CD4-positive, alpha-beta T cell (primary cell): Measurements from ENCODE around the gene SFXN3. TPM values are rescaled to one million over a fixed set of nuclear protein-coding genes. Genes with fewer than 3 reads are reported as not detected.

Experiments
- ATAC-seq: fragments of 200-7000 bp; cut with Tn5 transposase; one replicate; pipeline ENCODE4 v1.10.0; 2022; ENCODE audit warnings: mild to moderate bottlenecking; ENCODE audit not compliant: poor library complexity
- CTCF ChIA-PET: fragments of 350-600 bp; sonication (Branson Sonifier 250); formaldehyde crosslinking; loops from one replicate; lab custom pipeline; 2021; ENCODE audit warnings: antibody characterized with exemption, inconsistent platforms; lab: Charles Lee
- POLR2A ChIA-PET: fragments of 350-600 bp; sonication (Branson Sonifier 250); formaldehyde crosslinking; loops from one replicate; lab custom pipeline; 2021; ENCODE audit warnings: antibody characterized with exemption, inconsistent platforms; lab: Charles Lee
- DNase-seq, 14 experiments: peaks; one replicate each; pipeline ENCODE4 v3.0.0-alpha.2; 2013 to 2020; ENCODE audit warnings: mixed read lengths in 2 of 14
- H3K27ac ChIP-seq, 2 donors: one replicate each; pipeline versions ENCODE4 v1.5.1 to v1.7.0; 2013; ENCODE audit warnings: low read length in 2 of 2, low read depth in 1 of 2, mild to moderate bottlenecking in 1 of 2
- H3K27me3 ChIP-seq, 2 experiments: 1 replicate in 1 of 2; 2 replicates in 1 of 2; pipeline versions ENCODE4 v1.6.1 to v1.7.0; 2013; ENCODE audit warnings: low read length in 2 of 2, control low read depth in 1 of 2, mild to moderate bottlenecking in 1 of 2, moderate library complexity in 1 of 2; ENCODE audit not compliant: insufficient read depth in 2 of 2, control insufficient read depth in 1 of 2
- H3K36me3 ChIP-seq: one replicate; pipeline ENCODE4 v1.6.1; 2013; ENCODE audit warnings: low read length, control low read depth; ENCODE audit not compliant: insufficient read depth
- H3K4me1 ChIP-seq: one replicate; pipeline ENCODE4 v1.6.1; 2013; ENCODE audit warnings: low read length, control low read depth; ENCODE audit not compliant: insufficient read depth
- H3K4me3 ChIP-seq: one replicate; pipeline ENCODE4 v1.5.1; 2013; ENCODE audit warnings: mild to moderate bottlenecking, low read length, moderate library complexity
- H3K9me3 ChIP-seq, 2 experiments: 1 replicate in 1 of 2; 2 replicates in 1 of 2; pipeline versions ENCODE4 v1.6.1 to v1.7.0; 2013; ENCODE audit warnings: low read length in 2 of 2, mild to moderate bottlenecking in 2 of 2, control low read depth in 1 of 2, moderate library complexity in 1 of 2; ENCODE audit not compliant: control insufficient read depth in 1 of 2, insufficient read depth in 1 of 2
- H3K27ac Mint-ChIP-seq: one replicate; pipeline ENCODE4 v1.8.0; 2020; ENCODE audit warnings: mixed read lengths
- H3K27me3 Mint-ChIP-seq: one replicate; pipeline ENCODE4 v1.8.0; 2021; ENCODE audit warnings: mixed read lengths
- H3K36me3 Mint-ChIP-seq: one replicate; pipeline ENCODE4 v1.8.0; 2021; ENCODE audit warnings: low read depth, mixed read lengths
- H3K4me1 Mint-ChIP-seq: one replicate; pipeline ENCODE4 v1.8.0; 2021; ENCODE audit warnings: low read depth, mixed read lengths
- H3K4me3 Mint-ChIP-seq: one replicate; pipeline ENCODE4 v1.8.0; 2020; ENCODE audit warnings: mild to moderate bottlenecking, mixed read lengths
- H3K9me3 Mint-ChIP-seq: one replicate; pipeline ENCODE4 v1.8.0; 2020; ENCODE audit warnings: mixed read lengths
- intact Hi-C, 2 experiments: fragments of 100-400 bp; cut with DNase I in 1 of 2; cut with micrococcal nuclease in 1 of 2; formaldehyde crosslinking; loops; one replicate each; pipeline versions ENCODE4 v1.15.1 to v1.9.0; 2023 to 2025; cut with DNase I, micrococcal nuclease
- total RNA-seq, 174 experiments: library from RNA in 2 of 174; stranded (reverse) in 2 of 174; gene quantifications; one replicate each; pipeline ENCODE4 v1.2.3 and lab custom pipeline; 2021 to 2026
- TF ChIP-seq, protein P1 (sequence below): fragments of 200-600 bp; IDR thresholded peaks from one replicate; pipeline ENCODE4 v1.8.0; 2022; ENCODE audit warnings: antibody characterized with exemption, mild to moderate bottlenecking

SFXN3 gene
- total RNA-seq, 2 experiments from 2014 or later, result 43.2 to 48.3 TPM

GRCh38 chr10:100988166-100988565, 42.9 kb upstream of the SFXN3 start:
- DNase-seq, result no peak
- Histone ChIP-seq H3K36me3 (peaks cover 46% of the 10 kb centered on the region), H3K27me3 (no peaks in the 10 kb centered on the region), H3K27ac (no peak overlapping the region), H3K9me3 (no peaks in the 10 kb centered on the region), H3K4me3 (peak overlapping the region; percentile 96), H3K4me1 (peaks cover 41% of the 10 kb centered on the region)
- Mint-ChIP-seq H3K27ac (peak overlapping the region; percentile 86), H3K27me3 (no peaks in the 10 kb centered on the region), H3K4me3 (peak overlapping the region; percentile 97), H3K9me3 (no peaks in the 10 kb centered on the region), H3K4me1 (peaks cover 26% of the 10 kb centered on the region), H3K36me3 (peaks cover 64% of the 10 kb centered on the region)
- TF ChIP-seq, protein P1, sequence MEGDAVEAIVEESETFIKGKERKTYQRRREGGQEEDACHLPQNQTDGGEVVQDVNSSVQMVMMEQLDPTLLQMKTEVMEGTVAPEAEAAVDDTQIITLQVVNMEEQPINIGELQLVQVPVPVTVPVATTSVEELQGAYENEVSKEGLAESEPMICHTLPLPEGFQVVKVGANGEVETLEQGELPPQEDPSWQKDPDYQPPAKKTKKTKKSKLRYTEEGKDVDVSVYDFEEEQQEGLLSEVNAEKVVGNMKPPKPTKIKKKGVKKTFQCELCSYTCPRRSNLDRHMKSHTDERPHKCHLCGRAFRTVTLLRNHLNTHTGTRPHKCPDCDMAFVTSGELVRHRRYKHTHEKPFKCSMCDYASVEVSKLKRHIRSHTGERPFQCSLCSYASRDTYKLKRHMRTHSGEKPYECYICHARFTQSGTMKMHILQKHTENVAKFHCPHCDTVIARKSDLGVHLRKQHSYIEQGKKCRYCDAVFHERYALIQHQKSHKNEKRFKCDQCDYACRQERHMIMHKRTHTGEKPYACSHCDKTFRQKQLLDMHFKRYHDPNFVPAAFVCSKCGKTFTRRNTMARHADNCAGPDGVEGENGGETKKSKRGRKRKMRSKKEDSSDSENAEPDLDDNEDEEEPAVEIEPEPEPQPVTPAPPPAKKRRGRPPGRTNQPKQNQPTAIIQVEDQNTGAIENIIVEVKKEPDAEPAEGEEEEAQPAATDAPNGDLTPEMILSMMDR, result no peak
- CTCF ChIA-PET, result interaction anchor here (1.6 to 2.9 kb wide), 2 partner anchors 9 to 11 kb away, joined by 7 to 9 read pairs; partner anchors contain the start of gene LZTS2
- intact Hi-C loops, result loop anchor here in 1 of 2 experiments (5.0 kb wide), 1 partner anchor 451 kb away; the partner anchor contains the start of gene HIF1AN
- POLR2A ChIA-PET, result interaction anchor here (1.0 to 4.7 kb wide), 3 partner anchors 10 to 55 kb away, joined by 3 to 34 read pairs (median 3); partner anchors contain the start of gene LZTS2
- no peak for ATAC-seq

- ATAC-seq (no peak), DNase-seq (no peak)
- intact Hi-C loops, result loop anchor here in 1 of 2 experiments (5.0 kb wide), 1 partner anchor 452 kb away; the partner anchor contains the start of gene HIF1AN
- TF ChIP-seq, protein P1, result no peak
- H3K36me3 ChIP-seq, result peaks cover 52% of the 10 kb centered on the region
- no peak overlapping the region for H3K4me3 ChIP-seq
- Mint-ChIP-seq H3K9me3 (no peaks in the 10 kb centered on the region), H3K27me3 (no peaks in the 10 kb centered on the region), H3K36me3 (peaks cover 67% of the 10 kb centered on the region), H3K4me1 (peaks cover 26% of the 10 kb centered on the region), H3K4me3 (no peak overlapping the region), H3K27ac (no peak overlapping the region)
- ChIA-PET POLR2A (interaction anchor here (1.0 to 4.7 kb wide), 2 partner anchors 9 to 54 kb away, joined by 3 to 34 read pairs; partner anchors contain the start of gene LZTS2), CTCF (interaction anchor here (1.6 to 2.9 kb wide), 2 partner anchors 8 to 10 kb away, joined by 7 to 9 read pairs; partner anchors contain the start of gene LZTS2)
- H3K9me3 ChIP-seq, result no peaks in the 10 kb centered on the region
- no peak overlapping the region for H3K27ac ChIP-seq
- H3K4me1 ChIP-seq, result peaks cover 41% of the 10 kb centered on the region
- H3K27me3 ChIP-seq, result no peaks in the 10 kb centered on the region
Observed at GRCh38 chr10:100989088-100989487, 41.9 kb upstream of the SFXN3 start.

DNA sequence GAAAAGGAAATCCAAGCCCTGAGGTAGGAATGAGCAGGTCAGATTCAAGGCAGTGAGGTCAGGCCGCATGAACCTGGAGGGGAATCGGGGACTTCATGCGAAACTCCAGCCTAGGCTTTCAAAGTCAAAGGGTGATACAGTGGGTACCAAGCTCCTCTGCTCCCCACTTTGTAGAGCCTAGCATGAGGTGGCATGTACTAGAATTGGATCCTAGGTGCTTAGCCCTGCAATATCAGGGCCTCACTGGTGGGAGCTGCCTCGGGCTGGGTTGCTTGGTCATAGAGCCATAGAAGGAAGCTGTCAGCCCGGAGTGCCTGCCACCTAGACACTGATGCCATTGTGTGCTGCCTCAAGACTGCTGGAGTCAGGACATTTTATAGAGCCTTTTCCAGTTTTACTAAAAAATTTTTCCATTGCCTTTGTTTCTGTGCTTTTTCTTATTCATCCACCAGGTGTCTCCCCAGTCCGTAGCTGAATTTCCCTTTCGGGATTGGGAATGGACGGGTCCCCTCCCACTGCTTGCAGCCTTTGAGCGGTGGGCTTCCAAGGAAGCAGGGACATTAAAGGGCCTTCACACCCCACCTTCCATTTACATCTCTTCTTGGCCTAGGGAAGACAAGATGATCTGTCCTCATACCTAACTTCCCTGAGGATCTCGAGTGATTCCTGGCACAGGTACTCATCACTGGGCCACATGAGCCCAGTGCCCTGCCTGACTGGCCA, 36.9 kb upstream of the SFXN3 start:
- ATAC-seq, result no peak
- Histone ChIP-seq H3K27me3 (no peaks in the 10 kb centered on the region), H3K27ac (no peak overlapping the region), H3K4me3 (no peak overlapping the region), H3K36me3 (peaks cover 36% of the 10 kb centered on the region), H3K4me1 (peaks cover 37% of the 10 kb centered on the region), H3K9me3 (no peaks in the 10 kb centered on the region)
- TF ChIP-seq, protein P1, result peak; percentile 50
- ChIA-PET CTCF (interaction anchor here (1.5 to 2.0 kb wide), 2 partner anchors 20 to 56 kb away, joined by 3 to 7 read pairs; no protein-coding TSS in a partner anchor), POLR2A (no interaction called here)
- peaks cover 27% of the 10 kb centered on the region for H3K4me1 Mint-ChIP-seq
- peak overlapping the region; percentile 13 for H3K27ac Mint-ChIP-seq
- peak overlapping the region; percentile 82 for H3K4me3 Mint-ChIP-seq
- DNase-seq, result no peak
- H3K9me3 Mint-ChIP-seq, result no peaks in the 10 kb centered on the region
- peaks cover 43% of the 10 kb centered on the region for H3K36me3 Mint-ChIP-seq
- no peaks in the 10 kb centered on the region for H3K27me3 Mint-ChIP-seq
- intact Hi-C loops, result loop anchor here in 1 of 2 experiments (1.0 kb wide), 1 partner anchor 20 kb away; no protein-coding TSS in a partner anchor
